IPS-15b (cell line): Measurements from ENCODE around the gene HBM.
A peak's percentile ranks its signal among the peaks of the same experiment; 100 is the strongest.
"Not testable (repeated sequence)": the region's sequence is repeated elsewhere in the genome, so short reads cannot be mapped to it uniquely, and the experiment has no call there.

Experiments used
- H3K27me3 ChIP-seq: one replicate; pipeline ENCODE4 v1.6.1; 2013; ENCODE audit warnings: low read length; ENCODE audit not compliant: control insufficient read depth, insufficient read depth
- H3K36me3 ChIP-seq: one replicate; pipeline ENCODE4 v1.6.1; 2013; ENCODE audit warnings: low read length; ENCODE audit not compliant: control insufficient read depth, insufficient read depth
- H3K4me1 ChIP-seq: one replicate; pipeline ENCODE4 v1.6.1; 2013; ENCODE audit warnings: mild to moderate bottlenecking, low read length; ENCODE audit not compliant: control insufficient read depth, insufficient read depth
- H3K4me3 ChIP-seq: one replicate; pipeline ENCODE4 v1.5.1; 2013; ENCODE audit warnings: low read depth, low read length
- H3K9ac ChIP-seq: one replicate; pipeline ENCODE4 v1.6.1; 2013; ENCODE audit warnings: low read depth, mild to moderate bottlenecking, low read length
- H3K9me3 ChIP-seq: one replicate; pipeline ENCODE4 v1.6.1; 2013; ENCODE audit warnings: mild to moderate bottlenecking, low read length; ENCODE audit not compliant: control insufficient read depth, insufficient read depth

The HBM gene, protein sequence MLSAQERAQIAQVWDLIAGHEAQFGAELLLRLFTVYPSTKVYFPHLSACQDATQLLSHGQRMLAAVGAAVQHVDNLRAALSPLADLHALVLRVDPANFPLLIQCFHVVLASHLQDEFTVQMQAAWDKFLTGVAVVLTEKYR

DNA sequence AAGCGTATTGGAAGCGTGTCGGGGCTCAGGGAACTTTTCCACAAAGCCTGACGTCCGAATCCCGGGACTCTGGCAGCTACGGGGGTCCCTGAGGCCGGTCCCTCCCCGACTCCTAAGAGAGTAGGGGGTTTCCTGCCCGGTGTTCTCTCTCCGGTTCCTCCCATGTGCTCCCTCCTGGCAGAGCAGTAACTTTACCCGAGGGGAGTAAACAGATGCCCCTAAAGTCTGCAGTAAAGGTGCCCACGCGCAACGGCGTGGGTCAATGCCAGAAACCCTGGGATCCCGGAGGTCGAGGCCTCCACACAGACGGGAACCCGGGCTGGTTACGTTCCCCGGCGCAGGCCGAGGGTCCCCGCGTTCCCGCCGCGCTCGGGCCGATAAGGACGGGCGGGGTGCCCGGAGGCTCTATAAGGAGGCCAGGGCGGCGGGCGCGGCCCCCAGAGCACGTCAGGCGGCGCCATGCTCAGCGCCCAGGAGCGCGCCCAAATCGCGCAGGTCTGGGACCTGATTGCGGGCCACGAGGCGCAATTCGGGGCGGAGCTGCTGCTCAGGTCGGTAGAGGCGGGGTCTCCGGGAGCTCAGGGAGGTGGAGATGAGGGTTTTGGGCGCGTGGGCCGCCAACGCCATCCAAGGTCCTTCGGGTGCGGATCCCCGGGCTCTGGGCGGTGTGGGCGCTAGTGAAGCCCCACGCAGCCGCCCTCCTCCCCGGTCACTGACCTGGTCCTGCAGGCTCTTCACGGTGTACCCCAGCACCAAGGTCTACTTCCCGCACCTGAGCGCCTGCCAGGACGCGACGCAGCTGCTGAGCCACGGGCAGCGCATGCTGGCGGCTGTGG lies at the start of gene HBM:
Gene HBM (plus strand): TSS at position 440 of the 836 bp plus-strand sequence. CDS start 20 bp downstream, at position 460.
- H3K4me3 ChIP-seq, result peak within 1 kb of the TSS; percentile 41
- H3K36me3 ChIP-seq, result no peaks in the 10 kb centered on the region
- H3K9me3 ChIP-seq, result no peaks in the 10 kb centered on the region
- H3K9ac ChIP-seq, result no peak within 1 kb of the TSS
- H3K27me3 ChIP-seq, result peaks cover 73% of the 10 kb centered on the region
- H3K4me1 ChIP-seq, result peaks cover 4% of the 10 kb centered on the region

DNA sequence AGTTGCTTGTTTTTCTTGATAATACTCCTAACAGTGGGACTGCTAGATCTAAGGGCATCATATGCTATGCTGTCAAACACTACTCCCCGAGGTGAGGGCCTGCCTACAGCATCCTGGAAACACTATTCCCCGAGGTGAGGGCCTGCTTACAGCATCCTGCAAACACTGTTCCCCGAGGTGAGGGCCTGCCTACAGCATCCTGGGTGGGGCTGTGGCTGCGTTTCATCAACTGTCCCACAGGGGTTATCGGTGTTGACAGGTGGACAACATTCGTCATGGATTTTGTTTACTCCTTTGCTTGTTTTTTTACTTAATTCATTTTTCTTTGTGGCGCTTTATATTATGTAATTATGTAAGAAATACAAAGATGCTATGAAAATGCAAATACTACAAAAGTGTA lies 49.8 kb upstream of the HBM start:
- no peak overlapping the region for H3K4me3 ChIP-seq
- H3K4me1 ChIP-seq, result peaks cover 6% of the 10 kb centered on the region
- H3K36me3 ChIP-seq, result no peaks in the 10 kb centered on the region
- H3K9ac ChIP-seq, result no peak overlapping the region
- H3K9me3 ChIP-seq, result no peaks in the 10 kb centered on the region
- no peaks in the 10 kb centered on the region for H3K27me3 ChIP-seq

DNA sequence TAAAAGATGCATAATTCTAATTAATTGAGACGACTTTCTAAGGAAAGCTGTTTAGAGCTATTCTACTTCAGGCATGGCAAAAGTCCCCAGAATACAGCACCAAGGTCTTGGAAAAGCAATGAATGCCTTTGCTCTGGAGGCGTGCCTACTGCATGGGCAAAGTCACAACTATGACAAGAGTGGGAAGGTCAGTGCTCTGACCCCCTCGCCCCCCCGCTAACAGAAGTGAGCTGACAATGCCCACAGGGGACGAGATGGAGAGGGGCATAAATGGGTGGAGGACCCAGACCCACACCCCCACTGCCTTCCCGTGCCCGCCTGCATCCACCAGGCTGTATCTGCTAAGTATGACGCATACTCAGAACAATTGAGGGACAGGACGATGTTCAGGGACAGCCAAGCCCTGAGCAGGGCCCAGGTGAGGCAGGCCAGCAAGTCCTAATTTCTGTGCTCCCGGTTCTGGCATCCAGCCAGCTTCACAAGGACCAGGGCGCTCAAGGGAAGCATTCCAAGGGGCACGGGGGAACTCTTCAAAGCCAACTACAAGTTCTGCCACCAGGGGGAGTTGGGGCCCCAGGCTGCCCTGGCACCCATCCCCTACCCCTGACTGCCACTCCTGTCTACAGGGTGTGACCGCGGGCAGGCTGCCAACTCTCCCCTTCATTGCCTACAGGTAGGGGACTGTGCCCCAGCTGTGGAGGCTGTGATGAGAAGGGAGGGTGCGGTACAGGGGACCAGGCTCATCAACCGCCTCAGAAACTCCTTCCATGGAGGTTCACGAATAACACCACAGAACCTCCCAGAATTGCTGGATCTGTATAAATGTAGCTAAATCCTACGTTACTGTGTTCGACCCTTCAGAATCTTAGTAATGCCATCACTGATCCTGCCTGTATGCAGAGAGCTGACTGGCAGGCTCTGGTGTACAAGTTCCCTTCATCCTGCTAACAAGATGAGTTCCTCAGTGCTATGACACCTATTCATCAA lies 48.1 kb upstream of the HBM start:
- Histone ChIP-seq H3K4me3 (no peak overlapping the region), H3K36me3 (no peaks in the 10 kb centered on the region), H3K9me3 (no peaks in the 10 kb centered on the region), H3K27me3 (no peaks in the 10 kb centered on the region), H3K9ac (no peak overlapping the region), H3K4me1 (peaks cover 6% of the 10 kb centered on the region)

DNA sequence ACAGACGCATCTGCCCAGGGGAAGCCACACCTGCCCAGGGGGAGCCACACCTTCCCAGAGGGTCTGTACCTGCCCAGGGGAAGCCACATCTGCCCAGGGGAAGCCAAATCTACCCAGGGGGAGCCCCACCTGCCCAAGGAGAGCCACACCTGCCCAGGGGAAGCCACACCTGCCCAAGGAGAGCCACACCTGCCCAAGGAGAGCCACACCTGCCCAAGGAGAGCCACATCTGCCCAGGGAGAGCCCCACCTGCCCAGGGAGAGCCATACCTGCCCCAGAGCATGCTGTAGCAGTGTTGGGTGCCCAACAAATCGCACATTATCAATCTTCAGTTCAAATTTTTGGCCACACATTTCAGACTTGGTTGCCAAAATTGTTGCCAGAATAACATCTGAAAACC lies 46.9 kb upstream of the HBM start:
- peaks cover under 1% of the 10 kb centered on the region for H3K4me1 ChIP-seq
- H3K9ac ChIP-seq, result no peak overlapping the region
- no peaks in the 10 kb centered on the region for H3K27me3 ChIP-seq
- no peaks in the 10 kb centered on the region for H3K36me3 ChIP-seq
- H3K4me3 ChIP-seq, result no peak overlapping the region
- H3K9me3 ChIP-seq, result no peaks in the 10 kb centered on the region

DNA sequence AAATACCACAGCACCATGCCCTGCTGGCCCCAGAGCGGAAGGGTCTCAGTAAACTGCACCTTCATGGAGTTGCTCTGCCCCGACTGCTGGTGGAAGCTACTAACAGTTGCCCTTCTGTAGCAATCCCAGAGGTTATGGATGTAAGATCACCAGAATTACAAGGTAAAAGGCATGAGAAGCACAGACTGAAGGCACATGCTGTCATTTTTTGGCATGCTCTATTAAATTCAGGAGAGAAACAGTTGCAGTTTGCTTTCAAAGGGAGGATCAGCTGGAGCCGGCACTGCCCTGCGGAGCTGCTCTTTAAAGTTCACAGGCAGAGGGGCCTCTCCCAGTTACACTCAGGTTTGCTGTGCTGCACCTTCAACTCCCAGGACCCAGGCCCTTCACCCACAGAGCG lies 46.5 kb upstream of the HBM start:
- Histone ChIP-seq H3K9me3 (no peaks in the 10 kb centered on the region), H3K4me3 (no peak overlapping the region), H3K4me1 (no peaks in the 10 kb centered on the region), H3K36me3 (no peaks in the 10 kb centered on the region), H3K27me3 (no peaks in the 10 kb centered on the region), H3K9ac (no peak overlapping the region)

DNA sequence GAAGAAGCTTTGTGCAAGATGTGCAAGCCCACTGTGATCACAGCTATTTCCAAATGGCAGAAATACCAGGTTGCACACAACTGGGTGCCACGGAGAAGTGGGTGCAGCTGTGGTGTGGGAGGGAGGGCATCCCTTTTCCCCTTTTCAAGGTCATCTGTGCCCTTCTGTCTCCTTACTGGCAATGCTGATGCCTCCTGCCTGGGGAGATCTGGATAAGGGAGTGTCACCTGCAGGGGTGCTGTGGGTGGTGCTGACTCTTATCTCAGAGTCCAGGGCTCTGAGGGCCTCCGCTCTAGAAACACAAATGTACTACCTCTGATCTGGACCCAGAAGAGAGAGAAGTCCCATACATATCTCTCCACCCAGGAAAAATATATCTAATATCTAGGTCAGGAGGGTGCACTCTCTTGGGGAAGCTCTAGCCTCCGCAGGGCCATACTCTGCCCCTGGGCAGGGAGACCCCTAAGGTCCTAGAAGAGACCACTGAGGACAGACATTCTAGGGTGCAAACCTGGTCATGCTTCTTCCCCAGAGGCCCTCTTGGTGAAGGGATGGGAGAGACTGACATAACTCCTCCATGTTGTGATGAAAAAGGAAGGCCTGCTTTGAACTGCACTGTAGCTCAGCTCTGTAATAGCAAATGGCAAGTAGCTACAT lies 45.8 kb upstream of the HBM start:
- Histone ChIP-seq H3K36me3 (no peaks in the 10 kb centered on the region), H3K4me1 (no peaks in the 10 kb centered on the region), H3K9me3 (no peaks in the 10 kb centered on the region), H3K27me3 (no peaks in the 10 kb centered on the region), H3K4me3 (no peak overlapping the region), H3K9ac (no peak overlapping the region)

DNA sequence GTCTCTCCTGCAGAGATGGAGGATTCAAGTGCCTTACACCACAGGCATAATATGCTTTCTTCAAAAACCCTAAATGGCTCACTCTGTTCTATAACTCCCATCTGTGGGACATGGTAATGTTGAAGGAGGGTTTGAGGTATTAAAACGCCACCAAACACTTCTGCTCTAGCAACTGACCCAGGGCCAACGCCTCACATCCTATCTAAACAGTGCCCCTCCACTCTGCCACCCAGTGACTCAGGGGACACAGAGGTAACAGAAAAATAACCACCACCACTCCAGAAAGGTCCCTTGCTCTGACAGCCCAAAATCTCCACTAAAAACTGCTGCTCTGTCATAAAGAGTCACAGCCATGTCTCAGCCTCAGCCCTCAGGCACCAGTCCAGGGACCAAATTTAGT lies 45.0 kb upstream of the HBM start:
- H3K9me3 ChIP-seq, result no peaks in the 10 kb centered on the region
- no peaks in the 10 kb centered on the region for H3K4me1 ChIP-seq
- no peaks in the 10 kb centered on the region for H3K27me3 ChIP-seq
- H3K4me3 ChIP-seq, result no peak overlapping the region
- H3K36me3 ChIP-seq, result no peaks in the 10 kb centered on the region
- H3K9ac ChIP-seq, result no peak overlapping the region

DNA sequence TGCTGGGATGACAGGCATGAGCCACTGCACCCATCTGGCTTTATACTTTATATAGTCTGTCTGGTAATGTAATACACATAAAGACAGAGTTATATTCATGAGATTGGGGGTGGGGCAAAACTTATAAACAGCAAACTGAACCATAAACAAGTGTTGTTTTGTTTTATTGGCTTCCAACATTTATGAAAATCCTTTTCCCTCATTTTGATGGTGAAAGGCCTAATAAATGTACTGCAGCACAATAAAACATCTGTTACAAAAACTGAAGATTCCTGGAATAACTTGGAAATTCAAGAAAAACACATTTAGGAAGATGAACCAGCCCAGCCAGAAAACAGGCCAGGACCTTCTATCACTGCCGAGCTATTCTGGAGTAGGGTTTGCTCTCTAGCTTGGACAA lies 43.4 kb upstream of the HBM start:
- H3K9me3 ChIP-seq, result no peaks in the 10 kb centered on the region
- H3K4me1 ChIP-seq, result no peaks in the 10 kb centered on the region
- H3K4me3 ChIP-seq, result no peak overlapping the region
- no peak overlapping the region for H3K9ac ChIP-seq
- no peaks in the 10 kb centered on the region for H3K36me3 ChIP-seq
- no peaks in the 10 kb centered on the region for H3K27me3 ChIP-seq

DNA sequence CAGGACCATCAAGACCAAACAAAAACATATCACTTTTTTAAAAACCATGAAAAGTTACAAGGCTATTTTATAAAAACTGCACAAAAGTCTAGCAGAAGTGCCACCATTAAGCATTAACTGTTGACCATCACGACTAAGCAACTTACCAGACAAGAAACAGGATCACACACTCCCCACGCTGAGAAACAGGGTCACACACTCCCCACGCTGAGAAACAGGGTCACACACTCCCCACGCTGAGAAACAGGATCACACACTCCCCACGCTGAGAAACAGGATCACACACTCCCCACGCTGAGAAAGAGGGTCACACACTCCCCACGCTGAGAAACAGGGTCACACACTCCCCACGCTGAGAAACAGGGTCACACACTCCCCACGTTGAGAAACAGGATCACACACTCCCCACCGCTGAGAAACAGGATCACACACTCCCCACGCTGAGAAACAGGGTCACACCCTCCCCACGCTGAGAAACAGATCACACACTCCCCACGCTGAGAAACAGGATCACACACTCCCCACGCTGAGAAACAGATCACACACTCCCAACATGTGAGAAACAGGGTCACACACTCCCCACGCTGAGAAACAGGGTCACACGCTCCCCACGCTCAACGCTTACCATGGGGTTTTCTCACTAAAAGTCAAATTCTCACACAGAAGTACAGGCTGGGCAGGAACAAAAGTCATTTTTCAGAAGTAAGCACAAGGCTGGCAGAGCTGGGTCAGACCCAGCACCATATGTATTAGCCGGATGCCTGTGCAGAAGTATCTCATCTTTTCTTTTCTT lies 42.0 kb upstream of the HBM start:
- not testable (repeated sequence) for H3K9me3 ChIP-seq, H3K9ac ChIP-seq, H3K27me3 ChIP-seq, H3K36me3 ChIP-seq, H3K4me1 ChIP-seq, H3K4me3 ChIP-seq

DNA sequence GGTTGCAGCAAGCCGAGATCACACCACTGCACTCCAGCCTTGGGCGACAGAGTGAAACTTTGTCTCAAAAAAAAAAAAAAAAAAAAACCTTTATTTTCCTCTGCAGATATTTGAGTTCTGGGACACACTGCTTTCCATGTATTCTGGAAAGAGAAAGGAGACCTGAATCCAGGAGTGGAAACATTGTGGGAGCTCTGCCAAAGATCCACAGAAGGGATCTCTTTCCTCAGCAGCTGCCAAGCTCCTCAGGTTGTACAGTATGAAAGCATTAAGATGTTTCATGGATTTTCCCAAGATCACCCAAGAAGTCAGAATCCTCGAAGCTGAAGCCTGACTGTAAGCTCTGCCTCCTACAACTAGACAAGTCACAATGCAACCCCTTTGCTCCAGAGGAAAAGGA lies 40.8 kb upstream of the HBM start:
- Histone ChIP-seq H3K4me1 (no peaks in the 10 kb centered on the region), H3K36me3 (no peaks in the 10 kb centered on the region), H3K9me3 (no peaks in the 10 kb centered on the region), H3K27me3 (no peaks in the 10 kb centered on the region), H3K4me3 (no peak overlapping the region), H3K9ac (no peak overlapping the region)

DNA sequence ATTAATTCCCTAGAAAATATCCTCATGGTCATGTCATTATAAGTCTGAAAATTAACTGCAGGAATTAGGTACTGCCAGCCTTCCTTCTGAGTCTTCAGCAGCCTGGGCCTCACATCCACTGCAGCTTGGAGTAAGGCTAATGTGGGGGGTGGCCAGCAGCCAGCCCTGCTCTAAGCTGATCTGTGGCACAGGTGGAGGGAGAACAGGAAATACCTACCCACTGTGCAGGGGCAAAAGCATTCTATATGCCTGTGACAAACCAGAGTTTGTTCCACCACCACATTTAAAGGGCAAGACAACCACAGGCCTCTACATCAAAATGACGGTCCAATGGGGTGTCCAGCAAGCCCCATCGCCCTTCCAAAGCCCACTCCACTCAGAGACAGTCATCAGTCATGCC lies 36.7 kb upstream of the HBM start:
- no peak overlapping the region for H3K4me3 ChIP-seq
- no peak overlapping the region for H3K9ac ChIP-seq
- H3K9me3 ChIP-seq, result no peaks in the 10 kb centered on the region
- H3K27me3 ChIP-seq, result no peaks in the 10 kb centered on the region
- no peaks in the 10 kb centered on the region for H3K4me1 ChIP-seq
- H3K36me3 ChIP-seq, result no peaks in the 10 kb centered on the region
